Kidney (tissue), 14 donors: ENCODE results near the gene SRBD1. TPM values are rescaled to one million over a fixed set of nuclear protein-coding genes. Genes with fewer than 3 reads are reported as not detected.

ENCODE experiments used
- DNase-seq, 5 donors: peaks; one replicate each; pipeline ENCODE4 v3.0.0-alpha.2; 2013 to 2020
- FAIRE-seq: peaks from 2 replicates; lab custom pipeline; 2012; peaks lifted over from hg19 to GRCh38; lab: Jason Lieb, UNC
- H3K27ac ChIP-seq, 2 donors: one replicate each; pipeline ENCODE4 v1.7.0; 2013; ENCODE audit warnings: low read depth in 2 of 2, low read length in 2 of 2, inconsistent platforms in 1 of 2
- H3K27me3 ChIP-seq: one replicate; pipeline ENCODE4 v1.7.1; 2013; ENCODE audit warnings: low read length, inconsistent platforms; ENCODE audit not compliant: control insufficient read depth, insufficient read depth
- H3K36me3 ChIP-seq, 3 donors: one replicate each; pipeline versions ENCODE4 v1.7.0 to v1.7.1; 2013; ENCODE audit warnings: low read length in 3 of 3, control low read depth in 1 of 3, inconsistent platforms in 1 of 3; ENCODE audit not compliant: insufficient read depth in 3 of 3, control insufficient read depth in 2 of 3
- H3K4me1 ChIP-seq, 3 donors: one replicate each; pipeline versions ENCODE4 v1.7.0 to v1.7.1; 2013; ENCODE audit warnings: low read length in 3 of 3, inconsistent platforms in 1 of 3, low read depth in 1 of 3; ENCODE audit not compliant: control insufficient read depth in 2 of 3, insufficient read depth in 2 of 3
- H3K4me3 ChIP-seq, 3 donors: one replicate each; pipeline versions ENCODE4 v1.7.0 to v1.8.1; 2013; ENCODE audit warnings: low read length in 3 of 3, control low read depth in 1 of 3, inconsistent platforms in 1 of 3
- H3K9ac ChIP-seq, 3 donors: one replicate each; pipeline versions ENCODE4 v1.7.0 to v1.7.1; 2013; ENCODE audit warnings: low read length in 3 of 3, control low read depth in 1 of 3, inconsistent platforms in 1 of 3
- H3K9me3 ChIP-seq, 3 donors: one replicate each; pipeline versions ENCODE4 v1.7.0 to v1.7.1; 2013; ENCODE audit warnings: low read length in 3 of 3, control low read depth in 1 of 3, inconsistent platforms in 1 of 3; ENCODE audit not compliant: control insufficient read depth in 2 of 3, insufficient read depth in 1 of 3
- intact Hi-C: fragments of 100-400 bp; cut with DNase I; formaldehyde crosslinking; loops from one replicate; pipeline ENCODE4 v1.11.1; 2022
- polyA plus RNA-seq: library from polyadenylated mRNA; stranded (reverse); fragments of 350-450 nt; fragmentation: Illumina TruSeq; extraction: RNeasy Lipid Tissue Mini Kit (QIAGEN cat#74804); gene quantifications from one replicate; pipeline ENCODE4 v1.2.3, GENCODE V29; 2014; ENCODE audit warnings: low read depth, low replicate concordance; ENCODE audit not compliant: insufficient read depth
- total RNA-seq: library from RNA; stranded (reverse); fragmentation: NEBNext Ultra II Directional; extraction: Animal tissue kit (Norgen Biotek cat#: 25700); gene quantifications from one replicate; pipeline ENCODE4 v1.2.1, GENCODE V29; 2021
- TF ChIP-seq, protein P1 (sequence below): IDR thresholded peaks from 3 replicates; pipeline ENCODE4 v1.5.1; 2012; ENCODE audit warnings: mild to moderate bottlenecking, moderate library complexity, borderline replicate concordance; ENCODE audit not compliant: insufficient read depth; ENCODE audit errors: extremely low read depth
- donor health status: control.
- donor health status: control.
- donor health status: control.
- donor health status: control.
- donor health status: control.
- donor health status: DM: yes; HTN: yes; CAD: no.
- donor health status: Normal renal cell carcinoma (clear cell type).

SRBD1 gene
- total and polyA plus RNA-seq, 2 donors from 2014 or later = 5.4 to 19.5 TPM

DNA sequence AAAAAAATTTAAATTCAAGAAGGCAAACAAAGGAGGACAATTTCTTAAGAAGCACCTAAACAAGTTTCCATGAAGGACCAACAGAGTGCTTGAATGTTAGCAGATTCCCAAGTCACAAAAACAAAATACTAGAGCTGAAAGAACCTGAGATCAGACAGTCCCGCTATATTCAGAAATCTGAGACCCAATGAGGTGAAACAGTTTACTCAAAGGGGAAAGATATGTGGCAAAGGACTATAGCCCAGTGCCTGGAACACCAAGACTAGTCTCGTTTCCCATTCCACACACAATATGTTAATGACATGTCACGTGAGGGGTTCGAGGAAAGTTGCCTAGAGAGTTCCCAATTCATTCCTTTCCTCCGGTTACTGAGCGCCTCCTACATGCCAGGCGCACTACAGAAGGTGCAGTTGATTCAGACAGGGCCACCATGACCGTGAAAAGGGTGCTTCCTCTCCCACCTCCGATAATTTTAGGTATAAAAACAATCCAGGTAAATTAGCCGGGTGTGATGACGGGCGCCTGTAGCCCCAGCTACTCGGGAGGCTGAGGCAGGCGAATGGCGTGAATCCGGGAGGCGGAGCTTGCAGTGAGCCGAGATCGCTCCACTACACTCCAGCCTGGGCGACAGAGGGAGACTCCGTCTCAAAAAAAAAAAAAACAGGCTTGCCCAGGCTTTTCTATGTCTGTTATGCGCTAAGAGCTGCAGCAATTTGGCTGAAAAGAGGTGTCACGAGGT, 617 bp downstream of the SRBD1 start:
- Histone ChIP-seq H3K9ac (peak overlapping the region; percentile 20 to 90 (median 65)), H3K4me3 (peak overlapping the region; percentile 66 to 98 (median 77)), H3K27me3 (no peaks in the 10 kb centered on the region), H3K36me3 (no peaks in the 10 kb centered on the region), H3K27ac (peak overlapping the region; percentile 68 to 95), H3K9me3 (no peaks in the 10 kb centered on the region), H3K4me1 (peaks cover 0 to 2% (median 0%) of the 10 kb centered on the region in 3 donors)
- TF ChIP-seq, protein P1, sequence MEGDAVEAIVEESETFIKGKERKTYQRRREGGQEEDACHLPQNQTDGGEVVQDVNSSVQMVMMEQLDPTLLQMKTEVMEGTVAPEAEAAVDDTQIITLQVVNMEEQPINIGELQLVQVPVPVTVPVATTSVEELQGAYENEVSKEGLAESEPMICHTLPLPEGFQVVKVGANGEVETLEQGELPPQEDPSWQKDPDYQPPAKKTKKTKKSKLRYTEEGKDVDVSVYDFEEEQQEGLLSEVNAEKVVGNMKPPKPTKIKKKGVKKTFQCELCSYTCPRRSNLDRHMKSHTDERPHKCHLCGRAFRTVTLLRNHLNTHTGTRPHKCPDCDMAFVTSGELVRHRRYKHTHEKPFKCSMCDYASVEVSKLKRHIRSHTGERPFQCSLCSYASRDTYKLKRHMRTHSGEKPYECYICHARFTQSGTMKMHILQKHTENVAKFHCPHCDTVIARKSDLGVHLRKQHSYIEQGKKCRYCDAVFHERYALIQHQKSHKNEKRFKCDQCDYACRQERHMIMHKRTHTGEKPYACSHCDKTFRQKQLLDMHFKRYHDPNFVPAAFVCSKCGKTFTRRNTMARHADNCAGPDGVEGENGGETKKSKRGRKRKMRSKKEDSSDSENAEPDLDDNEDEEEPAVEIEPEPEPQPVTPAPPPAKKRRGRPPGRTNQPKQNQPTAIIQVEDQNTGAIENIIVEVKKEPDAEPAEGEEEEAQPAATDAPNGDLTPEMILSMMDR = peak; percentile 39
- FAIRE-seq (no peak), DNase-seq (peak; percentile 65 to 93 (median 69))
- intact Hi-C loops = no loop called here

- Histone ChIP-seq H3K4me3 (no peak overlapping the region), H3K4me1 (peaks cover 0 to 2% (median 0%) of the 10 kb centered on the region in 3 donors), H3K9ac (no peak overlapping the region), H3K9me3 (no peaks in the 10 kb centered on the region), H3K27me3 (no peaks in the 10 kb centered on the region), H3K36me3 (peaks cover 0 to 5% (median 3%) of the 10 kb centered on the region in 3 donors), H3K27ac (no peak overlapping the region)
- TF ChIP-seq, protein P1 = no peak
- FAIRE-seq = no peak
- peak in 2 of 5 donors; percentile 46 for DNase-seq
- intact Hi-C loops = no loop called here
Observed at GRCh38 chr2:45607701-45608100, 3.4 kb downstream of the SRBD1 start.

DNA sequence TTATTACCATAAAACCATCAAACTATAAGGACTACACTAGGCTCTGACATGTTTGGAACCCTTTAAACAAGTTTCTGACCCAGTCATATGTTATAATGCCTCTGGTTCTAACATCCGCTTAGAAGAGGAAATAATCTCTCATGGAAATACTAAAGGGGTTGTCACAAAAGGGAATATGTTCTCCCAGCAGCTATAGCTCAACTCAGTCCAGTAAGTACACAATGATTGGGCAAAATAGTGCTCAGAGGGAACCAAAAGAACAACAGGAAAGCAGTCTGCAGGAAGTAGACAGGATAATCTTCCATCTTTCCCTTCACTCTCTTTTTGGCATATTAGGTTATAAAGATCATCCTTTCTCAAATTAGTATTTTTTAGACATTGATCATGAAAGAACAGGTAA, 4.3 kb downstream of the SRBD1 start:
- Histone ChIP-seq H3K9me3 (no peaks in the 10 kb centered on the region), H3K27ac (no peak overlapping the region), H3K9ac (no peak overlapping the region), H3K36me3 (peaks cover 2 to 5% (median 4%) of the 10 kb centered on the region in 3 donors), H3K27me3 (no peaks in the 10 kb centered on the region), H3K4me1 (peaks cover 0 to 2% (median 0%) of the 10 kb centered on the region in 3 donors), H3K4me3 (no peak overlapping the region)
- DNase-seq (no peak), FAIRE-seq (no peak)
- intact Hi-C loops = no loop called here
- TF ChIP-seq, protein P1 = no peak
